HuH-7 (cell line): Measurements from ENCODE around the gene TPMT.
A peak's percentile ranks its signal among the peaks of the same experiment; 100 is the strongest.
"Not testable (repeated sequence)": the region's sequence is repeated elsewhere in the genome, so short reads cannot be mapped to it uniquely, and the experiment has no call there.

Experiments
- DNase-seq: peaks from one replicate; pipeline ENCODE4 v3.0.0; 2011; ENCODE audit warnings: low spot score

TPMT gene

GRCh38 chr6:18155150-18155863 lies 430 bp upstream of the TPMT start, which contains the start of gene KDM1B:
Gene KDM1B (plus strand): TSS chr6:18155422. CDS start chr6:18159896, 4,474 bp downstream.
- peak; percentile 91 for DNase-seq

GRCh38 chr6:18153311-18153703 lies 1.6 kb downstream of the TPMT start:
- DNase-seq = no peak

- DNase-seq = no peak
These were observed 3.1 kb downstream of the TPMT start for GRCh38 chr6:18151801-18152200.

- not testable (repeated sequence) for DNase-seq
These were observed 3.5 kb downstream of the TPMT start for GRCh38 chr6:18151391-18151790.

- DNase-seq = no peak
These were observed 6.4 kb downstream of the TPMT start for GRCh38 chr6:18148304-18149025.

GRCh38 chr6:18147616-18148015 lies 7.3 kb downstream of the TPMT start:
- DNase-seq = no peak

GRCh38 chr6:18147160-18147559 lies 7.7 kb downstream of the TPMT start:
- no peak for DNase-seq

- no peak for DNase-seq
These were observed 12.4 kb downstream of the TPMT start for GRCh38 chr6:18142591-18142861.

- no peak for DNase-seq
These were observed 12.9 kb downstream of the TPMT start for GRCh38 chr6:18141805-18142590.

GRCh38 chr6:18139935-18140621 lies 14.8 kb downstream of the TPMT start:
- DNase-seq = no peak

GRCh38 chr6:18138906-18139305 lies 16.0 kb downstream of the TPMT start:
- no peak for DNase-seq

GRCh38 chr6:18136260-18136659 lies 18.6 kb downstream of the TPMT start:
- DNase-seq = no peak

- DNase-seq = no peak
These were observed 19.7 kb downstream of the TPMT start for GRCh38 chr6:18135171-18135570.

- DNase-seq = no peak
These were observed 22.5 kb downstream of the TPMT start for GRCh38 chr6:18132346-18132745.

GRCh38 chr6:18126121-18126520 lies 28.8 kb downstream of the TPMT start:
- DNase-seq = no peak

- DNase-seq = peak; percentile 72
These were observed 32.5 kb downstream of the TPMT start, which contains the start of gene NHLRC1 for GRCh38 chr6:18122128-18123093. Gene NHLRC1 (minus strand): TSS chr6:18122677. CDS start chr6:18122606, 71 bp downstream.

GRCh38 chr6:18121580-18122127 lies 33.2 kb downstream of the TPMT start:
- no peak for DNase-seq

GRCh38 chr6:18119236-18119635 lies 35.6 kb downstream of the TPMT start:
- no peak for DNase-seq

- DNase-seq = no peak
These were observed 36.5 kb downstream of the TPMT start for GRCh38 chr6:18118330-18118729.

GRCh38 chr6:18117136-18117535 lies 37.7 kb downstream of the TPMT start:
- no peak for DNase-seq

- no peak for DNase-seq
These were observed 39.5 kb downstream of the TPMT start for GRCh38 chr6:18115356-18115755.
